ENCODE measurements around the gene BMPER. TPM values are rescaled to one million over a fixed set of nuclear protein-coding genes. Genes with fewer than 3 reads are reported as not detected.
A peak's percentile ranks its signal among the peaks of the same experiment; 100 is the strongest.

BMPER gene
- total and polyA plus RNA-seq, 2 of the 8 experiments (the other 6 are each of a cell fraction or from before 2014, with no cell fraction given): 0.33 to 0.69 TPM

DNA sequence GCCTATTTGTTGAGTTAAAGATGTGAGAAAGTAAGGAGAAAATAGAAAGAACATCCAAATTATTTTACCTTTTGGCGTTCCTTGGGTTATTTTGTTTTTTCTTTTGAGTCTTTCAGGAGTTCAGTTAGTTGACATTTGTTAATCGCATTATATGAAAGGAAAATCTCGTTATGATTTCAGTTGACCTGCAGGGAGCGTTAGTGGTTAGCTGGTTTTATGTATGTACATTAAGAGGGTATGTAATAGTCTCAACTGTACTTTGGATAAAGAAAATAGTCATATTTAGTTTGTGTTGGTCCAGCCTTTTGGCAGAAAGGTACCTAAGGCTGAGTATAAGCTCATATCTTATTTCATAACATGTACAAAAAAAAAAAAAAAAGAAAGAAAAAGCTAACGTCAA lies 4.0 kb downstream of the BMPER start:
- 84% methylated on average over 4 of the region's 5 CpGs; no CpG with 5 or more reads in 1 of the 2 experiments for WGBS, 2 experiments (ENCODE audit: extremely low coverage in 1 of 2, insufficient coverage in 1 of 2, insufficient read length in 1 of 2, insufficient replicate concordance in 2 of 2, low coverage in 1 of 2, low lambda C conversion rate in 2 of 2, missing lambda C conversion rate in 1 of 2)
- Histone ChIP-seq H2BK15ac (ENCODE audit: low read length) (no peak overlapping the region), H3K9ac (replicated peaks in 1 of 4; ENCODE audit: extremely low read depth in 1 of 4, low read depth in 3 of 4, low read length in 3 of 4) (no peak overlapping the region), H4K8ac (ENCODE audit: extremely low read depth, insufficient read depth, low read length) (no peak overlapping the region), H4K91ac (replicated peaks; ENCODE audit: insufficient read length, low read length) (no peak overlapping the region), H3K79me1 (ENCODE audit: low read depth, low read length) (no peaks in the 10 kb centered on the region), H4K5ac (ENCODE audit: insufficient read length, low read depth, low read length) (no peak overlapping the region), H2BK120ac (replicated peaks; ENCODE audit: low read depth, low read length) (no peak overlapping the region), H2BK5ac (ENCODE audit: low read depth, low read length) (no peak overlapping the region), H2BK12ac (ENCODE audit: low read depth, low read length) (no peak overlapping the region), H3K4me1 (replicated peaks in 1 of 4; ENCODE audit: control insufficient read depth in 3 of 4, insufficient read depth in 4 of 4, low read length in 3 of 4) (peaks cover 0 to 3% (median 0%) of the 10 kb centered on the region in 4 experiments; a peak in 2 of 7 replicates), H3K23me2 (ENCODE audit: low read depth, low read length) (peaks cover 9% of the 10 kb centered on the region; the same call in 1 of the 2 replicates), H3K4me3 (ENCODE audit: extremely low read depth in 1 of 4, insufficient read depth in 2 of 4, low read depth in 3 of 4, low read length in 4 of 4) (no peak overlapping the region), H3K56ac (replicated peaks; ENCODE audit: insufficient read length, low read depth, low read length) (no peak overlapping the region), H3K9me3 (ENCODE audit: insufficient read depth in 2 of 2, low read depth in 1 of 2, low read length in 1 of 2) (no peaks in the 10 kb centered on the region), H3K14ac (ENCODE audit: insufficient read length) (no peak overlapping the region), H2AK5ac (ENCODE audit: low read depth, low read length) (no peak overlapping the region), H3K4me2 (ENCODE audit: insufficient read depth in 1 of 2, low read depth in 2 of 2, low read length in 2 of 2) (no peak overlapping the region), H2AFZ (ENCODE audit: low read length) (no peak overlapping the region), H3K23ac (ENCODE audit: insufficient read length) (no peak overlapping the region), H3K27ac (ENCODE audit: low read depth, low read length) (no peak overlapping the region), H4K20me1 (replicated peaks in 1 of 2; ENCODE audit: control insufficient read depth in 1 of 2, insufficient read depth in 2 of 2, low read length in 2 of 2) (peaks cover 0 to 2% of the 10 kb centered on the region in 2 experiments), H2BK20ac (ENCODE audit: low read length) (no peak overlapping the region), H3K79me2 (ENCODE audit: control insufficient read depth in 1 of 2, insufficient read depth in 2 of 2, low read length in 2 of 2) (no peaks in the 10 kb centered on the region), H3K18ac (ENCODE audit: extremely low read depth, low read length) (no peak overlapping the region), H3K36me3 (ENCODE audit: control insufficient read depth in 2 of 4, insufficient read depth in 4 of 4, low read length in 3 of 4) (no peaks in the 10 kb centered on the region), H3K27me3 (replicated peaks in 1 of 4; ENCODE audit: control insufficient read depth in 3 of 4, extremely low read depth in 1 of 4, insufficient read depth in 3 of 4, low read length in 3 of 4) (peaks cover under 1 to 21% (median 10%) of the 10 kb centered on the region in 4 experiments; a peak in 6 of 7 replicates), H3K4ac (replicated peaks; ENCODE audit: insufficient read length, low read depth, low read length) (no peak overlapping the region)
- no peak for FAIRE-seq
- ChIA-PET POLR2A (ENCODE audit: partially characterized antibody) (no interaction called here), CTCF (ENCODE audit: partially characterized antibody) (interaction anchor here (0.8 to 3.4 kb wide), 10 partner anchors 8 to 152 kb away, joined by 3 to 13 read pairs (median 4); no protein-coding TSS in a partner anchor)
- DNase-seq (ENCODE audit: low read depth in 1 of 2, low spot score in 2 of 2): no peak
- TF ChIP-seq SIX5 (IDR thresholded peaks at IDR 0.05; ENCODE audit: low read depth, low read length) (no peak), RAD21 (IDR thresholded peaks at IDR 0.05 in 1 of 2, conservative IDR thresholded peaks at IDR 0.05 in 1 of 2; ENCODE audit: low read depth in 2 of 2, low read length in 2 of 2) (peak in 1 of 2 experiments; percentile 13; a peak in 1 of 4 replicates), SRF (IDR thresholded peaks at IDR 0.05; ENCODE audit: low read depth, low read length) (no peak), PHF8 (conservative IDR thresholded peaks at IDR 0.05; ENCODE audit: low read depth, low read length) (no peak)

Measured in H1 (cell line).